HFFc6 (cell line): ENCODE measurements around the gene ATP5F1D. TPM values are rescaled to one million over a fixed set of nuclear protein-coding genes. Genes with fewer than 3 reads are reported as not detected.

Experiments used
- DNase-seq: peaks from one replicate; pipeline ENCODE4 v3.0.0-alpha.2; 2018
- H3K27ac Mint-ChIP-seq: 2 replicates; pipeline ENCODE4 v1.8.0; 2020; ENCODE audit warnings: mild to moderate bottlenecking, mixed read lengths
- H3K27me3 Mint-ChIP-seq: 2 replicates; pipeline ENCODE4 v1.8.0; 2021; ENCODE audit warnings: mild to moderate bottlenecking, moderate library complexity, mixed read lengths; ENCODE audit not compliant: insufficient read depth
- H3K36me3 Mint-ChIP-seq: 2 replicates; pipeline ENCODE4 v1.8.0; 2021; ENCODE audit warnings: low read depth, mixed read lengths
- H3K4me1 Mint-ChIP-seq: 2 replicates; pipeline ENCODE4 v1.8.0; 2020; ENCODE audit warnings: low read depth, mixed read lengths
- H3K4me3 Mint-ChIP-seq: 2 replicates; pipeline ENCODE4 v1.8.0; 2020; ENCODE audit warnings: mild to moderate bottlenecking, moderate library complexity, mixed read lengths
- H3K9me3 Mint-ChIP-seq: 2 replicates; pipeline ENCODE4 v1.8.0; 2020; ENCODE audit warnings: mild to moderate bottlenecking, mixed read lengths
- CTCF ChIP-seq: fragments of 200-600 bp; sonication (generic); IDR thresholded peaks from 2 replicates; pipeline ENCODE4 v1.5.0; 2021; ENCODE audit warnings: antibody characterized with exemption, mild to moderate bottlenecking
- total RNA-seq, 6 experiments: library from RNA; stranded (reverse); fragmentation: NEBNext Ultra II Directional; extraction: Animal tissue kit (Norgen Biotek cat#: 25700); gene quantifications; 2 replicates in 1 of 6; 3 replicates in 5 of 6; pipeline ENCODE4 v1.2.3, GENCODE V29; 2021

The ATP5F1D gene
- total RNA-seq, 6 experiments from 2014 or later: 190 to 243 (median 217) TPM

- Mint-ChIP-seq H3K27ac (no peak overlapping the region), H3K27me3 (peaks cover 3% of the 10 kb centered on the region), H3K4me1 (no peaks in the 10 kb centered on the region), H3K9me3 (no peaks in the 10 kb centered on the region), H3K36me3 (no peaks in the 10 kb centered on the region), H3K4me3 (no peak overlapping the region)
- TF ChIP-seq CTCF: no peak
- DNase-seq: no peak
Observed at GRCh38 chr19:1226522-1227303, 14.8 kb upstream of the ATP5F1D start.

- Mint-ChIP-seq H3K27ac (no peak overlapping the region), H3K27me3 (peaks cover 3% of the 10 kb centered on the region), H3K4me3 (no peak overlapping the region), H3K4me1 (peaks cover 4% of the 10 kb centered on the region; the same call in 1 of the 2 replicates), H3K9me3 (no peaks in the 10 kb centered on the region), H3K36me3 (no peaks in the 10 kb centered on the region)
- no peak for TF ChIP-seq CTCF
- no peak for DNase-seq
Observed at GRCh38 chr19:1227304-1228054, 14.1 kb upstream of the ATP5F1D start.

GRCh38 chr19:1228161-1228957 lies 13.2 kb upstream of the ATP5F1D start:
- no peaks in the 10 kb centered on the region for H3K36me3 Mint-ChIP-seq
- H3K27ac Mint-ChIP-seq: no peak overlapping the region
- no peak overlapping the region; the same call in 1 of the 2 replicates for H3K4me3 Mint-ChIP-seq
- no peaks in the 10 kb centered on the region for H3K9me3 Mint-ChIP-seq
- H3K27me3 Mint-ChIP-seq: peaks cover 3% of the 10 kb centered on the region
- H3K4me1 Mint-ChIP-seq: peaks cover 6% of the 10 kb centered on the region; the same call in 1 of the 2 replicates
- no peak for TF ChIP-seq CTCF
- no peak for DNase-seq

GRCh38 chr19:1229056-1229923 lies 12.3 kb upstream of the ATP5F1D start:
- H3K9me3 Mint-ChIP-seq: no peaks in the 10 kb centered on the region
- peaks cover 6% of the 10 kb centered on the region; the same call in 1 of the 2 replicates for H3K4me1 Mint-ChIP-seq
- no peak for DNase-seq
- peaks cover 3% of the 10 kb centered on the region for H3K27me3 Mint-ChIP-seq
- no peaks in the 10 kb centered on the region for H3K36me3 Mint-ChIP-seq
- no peak overlapping the region for H3K27ac Mint-ChIP-seq
- TF ChIP-seq CTCF: no peak
- H3K4me3 Mint-ChIP-seq: no peak overlapping the region
